ENCODE measurements around the gene ARHGAP11A.

The ARHGAP11A gene

GRCh38 chr15:32643907-32644445 lies 28.7 kb downstream of the ARHGAP11A start:
- no peak for TF ChIP-seq CTCF (IDR thresholded peaks at IDR 0.05; ENCODE audit: unreplicated experiment in 3 of 3)
- Mint-ChIP-seq H3K27ac (no peak overlapping the region), H3K4me1 (peaks cover 35% of the 10 kb centered on the region), H3K27me3 (ENCODE audit: low read depth) (peaks cover 6% of the 10 kb centered on the region), H3K9me3 (no peaks in the 10 kb centered on the region), H3K4me3 (no peak overlapping the region), H3K36me3 (ENCODE audit: low read depth) (peaks cover 2% of the 10 kb centered on the region)

- Mint-ChIP-seq H3K4me1 (peaks cover 32% of the 10 kb centered on the region), H3K27ac (peak overlapping the region in 1 of 3 experiments; percentile 27), H3K36me3 (ENCODE audit: low read depth) (no peaks in the 10 kb centered on the region), H3K27me3 (ENCODE audit: low read depth) (peaks cover 6% of the 10 kb centered on the region), H3K9me3 (no peaks in the 10 kb centered on the region), H3K4me3 (no peak overlapping the region)
- no peak for TF ChIP-seq CTCF (IDR thresholded peaks at IDR 0.05; ENCODE audit: unreplicated experiment in 3 of 3)
Observed at GRCh38 chr15:32646291-32646690, 31.0 kb downstream of the ARHGAP11A start.

- H3K9me3 Mint-ChIP-seq, result no peaks in the 10 kb centered on the region
- H3K27me3 Mint-ChIP-seq (ENCODE audit: low read depth), result no peaks in the 10 kb centered on the region
- H3K4me1 Mint-ChIP-seq, result peaks cover 19% of the 10 kb centered on the region
- no peak overlapping the region for H3K4me3 Mint-ChIP-seq
- H3K27ac Mint-ChIP-seq, result no peak overlapping the region
- peak; percentile 28 to 38 (median 28) for TF ChIP-seq CTCF (IDR thresholded peaks at IDR 0.05; ENCODE audit: unreplicated experiment in 3 of 3)
- H3K36me3 Mint-ChIP-seq (ENCODE audit: low read depth), result no peaks in the 10 kb centered on the region
Observed at GRCh38 chr15:32649342-32649741, 34.0 kb downstream of the ARHGAP11A start.

- H3K27ac Mint-ChIP-seq, result no peak overlapping the region
- H3K4me1 Mint-ChIP-seq, result peaks cover 16% of the 10 kb centered on the region
- no peaks in the 10 kb centered on the region for H3K27me3 Mint-ChIP-seq (ENCODE audit: low read depth)
- peak; percentile 83 to 86 (median 85) for TF ChIP-seq CTCF (IDR thresholded peaks at IDR 0.05; ENCODE audit: unreplicated experiment in 3 of 3)
- no peaks in the 10 kb centered on the region for H3K9me3 Mint-ChIP-seq
- no peaks in the 10 kb centered on the region for H3K36me3 Mint-ChIP-seq (ENCODE audit: low read depth)
- no peak overlapping the region for H3K4me3 Mint-ChIP-seq
Observed at GRCh38 chr15:32651229-32651837, 36.0 kb downstream of the ARHGAP11A start.

- peaks cover 16% of the 10 kb centered on the region for H3K4me1 Mint-ChIP-seq
- no peak overlapping the region for H3K4me3 Mint-ChIP-seq
- no peaks in the 10 kb centered on the region for H3K27me3 Mint-ChIP-seq (ENCODE audit: low read depth)
- no peaks in the 10 kb centered on the region for H3K36me3 Mint-ChIP-seq (ENCODE audit: low read depth)
- H3K9me3 Mint-ChIP-seq, result no peaks in the 10 kb centered on the region
- H3K27ac Mint-ChIP-seq, result no peak overlapping the region
- no peak for TF ChIP-seq CTCF (IDR thresholded peaks at IDR 0.05; ENCODE audit: unreplicated experiment in 3 of 3)
Observed at GRCh38 chr15:32652178-32652577, 36.9 kb downstream of the ARHGAP11A start.

- H3K4me3 Mint-ChIP-seq, result no peak overlapping the region
- TF ChIP-seq CTCF (IDR thresholded peaks at IDR 0.05; ENCODE audit: unreplicated experiment in 3 of 3), result no peak
- no peak overlapping the region for H3K27ac Mint-ChIP-seq
- peaks cover 15% of the 10 kb centered on the region for H3K4me1 Mint-ChIP-seq
- H3K9me3 Mint-ChIP-seq, result no peaks in the 10 kb centered on the region
- peaks cover 12% of the 10 kb centered on the region for H3K27me3 Mint-ChIP-seq (ENCODE audit: low read depth)
- no peaks in the 10 kb centered on the region for H3K36me3 Mint-ChIP-seq (ENCODE audit: low read depth)
Observed at GRCh38 chr15:32656091-32656490, 40.8 kb downstream of the ARHGAP11A start.
